ENCODE results near the gene XRCC3. TPM values are rescaled to one million over a fixed set of nuclear protein-coding genes. Genes with fewer than 3 reads are reported as not detected.

XRCC3 gene
- total RNA-seq, 1 donor from 2014 or later, result 30.2 TPM

- no peak for DNase-seq (ENCODE audit: low spot score, unreplicated experiment)
- Mint-ChIP-seq H3K4me3 (ENCODE audit: low read depth) (no peak overlapping the region), H3K27me3 (no peaks in the 10 kb centered on the region), H3K27ac (no peak overlapping the region), H3K36me3 (ENCODE audit: insufficient read depth) (peaks cover 16% of the 10 kb centered on the region), H3K9me3 (ENCODE audit: low read depth) (no peaks in the 10 kb centered on the region), H3K4me1 (ENCODE audit: low read depth) (no peaks in the 10 kb centered on the region)
- no peak for TF ChIP-seq CTCF (IDR thresholded peaks at IDR 0.05; ENCODE audit: unreplicated experiment)
Observed at GRCh38 chr14:103688906-103689902, 26.0 kb downstream of the XRCC3 start.

DNA sequence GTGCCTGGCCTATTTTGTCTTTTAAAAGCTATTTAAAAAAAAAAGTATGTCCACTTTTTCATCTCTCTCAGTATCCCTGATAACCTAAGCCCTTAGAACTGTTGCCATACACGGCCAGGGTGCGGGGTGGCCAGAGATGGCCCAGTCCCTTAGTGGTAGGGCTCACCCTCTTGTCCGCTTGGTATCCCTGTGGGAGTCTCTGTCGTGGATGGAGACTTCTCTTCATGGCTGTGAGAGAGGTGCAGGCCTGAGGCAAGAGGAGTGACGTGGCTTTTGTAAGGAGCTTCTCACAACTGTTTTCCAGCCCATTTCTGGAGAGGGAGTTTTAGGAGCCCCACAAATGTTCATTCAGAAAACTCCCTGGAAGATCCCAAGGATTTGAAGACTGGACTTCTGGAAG is 26.8 kb downstream of the XRCC3 start:
- Mint-ChIP-seq H3K4me3 (ENCODE audit: low read depth) (no peak overlapping the region), H3K9me3 (ENCODE audit: low read depth) (no peaks in the 10 kb centered on the region), H3K36me3 (ENCODE audit: insufficient read depth) (peaks cover 13% of the 10 kb centered on the region), H3K27me3 (no peaks in the 10 kb centered on the region), H3K27ac (no peak overlapping the region), H3K4me1 (ENCODE audit: low read depth) (no peaks in the 10 kb centered on the region)
- no peak for TF ChIP-seq CTCF (IDR thresholded peaks at IDR 0.05; ENCODE audit: unreplicated experiment)
- no peak for DNase-seq (ENCODE audit: low spot score, unreplicated experiment)

DNA sequence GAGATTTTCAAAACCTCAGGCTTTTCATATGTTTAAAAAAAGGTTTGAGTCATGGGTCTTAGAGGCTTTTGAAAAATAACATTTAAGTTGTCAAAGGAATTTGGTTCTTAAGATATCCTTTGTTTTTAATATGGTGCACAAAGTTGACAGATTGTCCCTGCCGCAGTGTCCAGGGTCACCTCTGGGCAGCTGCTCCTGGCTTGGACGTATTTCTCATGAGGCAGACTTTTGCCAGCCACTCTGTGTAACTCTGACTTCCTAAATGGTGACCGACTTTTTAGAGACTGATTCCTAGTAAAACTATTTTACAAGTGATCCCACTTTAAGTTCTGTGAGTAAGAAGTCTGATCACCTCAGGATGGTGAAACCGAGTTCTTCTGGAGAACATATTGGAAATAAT is 27.5 kb downstream of the XRCC3 start:
- H3K27me3 Mint-ChIP-seq, result no peaks in the 10 kb centered on the region
- no peak overlapping the region for H3K27ac Mint-ChIP-seq
- no peak for TF ChIP-seq CTCF (IDR thresholded peaks at IDR 0.05; ENCODE audit: unreplicated experiment)
- no peaks in the 10 kb centered on the region for H3K9me3 Mint-ChIP-seq (ENCODE audit: low read depth)
- DNase-seq (ENCODE audit: low spot score, unreplicated experiment), result no peak
- H3K4me1 Mint-ChIP-seq (ENCODE audit: low read depth), result no peaks in the 10 kb centered on the region
- H3K4me3 Mint-ChIP-seq (ENCODE audit: low read depth), result no peak overlapping the region
- H3K36me3 Mint-ChIP-seq (ENCODE audit: insufficient read depth), result peaks cover 13% of the 10 kb centered on the region

GRCh38 chr14:103686831-103687485 is 28.3 kb downstream of the XRCC3 start:
- no peak for TF ChIP-seq CTCF (IDR thresholded peaks at IDR 0.05; ENCODE audit: unreplicated experiment)
- H3K27me3 Mint-ChIP-seq, result no peaks in the 10 kb centered on the region
- H3K27ac Mint-ChIP-seq, result no peak overlapping the region
- H3K4me3 Mint-ChIP-seq (ENCODE audit: low read depth), result no peak overlapping the region
- no peaks in the 10 kb centered on the region for H3K9me3 Mint-ChIP-seq (ENCODE audit: low read depth)
- no peaks in the 10 kb centered on the region for H3K4me1 Mint-ChIP-seq (ENCODE audit: low read depth)
- H3K36me3 Mint-ChIP-seq (ENCODE audit: insufficient read depth), result peaks cover 13% of the 10 kb centered on the region
- DNase-seq (ENCODE audit: low spot score, unreplicated experiment), result no peak

Data from progenitor cell of endocrine pancreas (in vitro differentiated cells).